NCI-H2029 treated with DMSO at 0.1 percent for 48 hours (cell line): Measurements from ENCODE around the gene TEFM.
"Not testable (repeated sequence)": the region's sequence is repeated elsewhere in the genome, so short reads cannot be mapped to it uniquely, and the experiment has no call there.

Experiments
- DNase-seq: peaks from one replicate; lab custom pipeline; 2025; lab: John Stamatoyannopoulos, UW

The TEFM gene

DNA sequence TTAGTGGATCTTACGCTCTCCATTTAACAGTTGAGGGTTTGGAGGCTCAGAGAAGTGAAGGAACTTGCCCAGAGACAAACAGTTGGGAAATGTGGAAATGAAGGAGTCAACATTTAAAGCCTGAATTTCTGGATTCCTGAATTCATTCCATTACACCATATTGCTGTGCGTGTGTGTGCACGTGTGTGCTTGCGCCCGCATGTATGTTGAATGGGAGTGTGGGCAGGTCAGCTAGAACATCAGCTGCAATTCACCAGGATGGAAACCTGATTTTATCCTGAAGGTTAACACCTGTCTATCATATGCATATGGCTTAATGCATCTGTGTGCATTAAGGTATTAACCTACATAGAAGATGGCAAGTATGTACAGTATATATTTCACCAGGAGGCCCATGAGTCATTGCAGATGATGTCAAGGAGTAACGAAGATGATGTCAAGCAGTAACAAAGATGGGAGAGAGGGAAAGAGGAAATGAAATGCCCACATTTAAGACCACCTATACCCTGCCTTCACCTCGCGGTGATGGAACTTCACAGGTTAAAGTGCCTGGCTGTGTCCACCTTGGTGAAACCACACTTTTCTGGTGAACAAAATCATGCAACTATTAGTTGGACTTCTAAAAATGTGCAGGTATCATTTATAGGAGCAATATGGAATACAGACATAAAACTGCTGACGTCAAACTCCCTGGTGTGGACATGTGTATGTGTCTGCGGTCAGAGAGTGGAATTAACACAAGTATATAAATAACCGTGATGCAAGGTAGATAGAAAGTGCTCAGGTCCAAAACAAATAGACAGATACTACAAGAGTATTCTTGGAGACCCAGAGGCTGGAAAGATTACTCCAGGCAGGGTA lies 14.9 kb upstream of the TEFM start:
- DNase-seq, result no peak

DNA sequence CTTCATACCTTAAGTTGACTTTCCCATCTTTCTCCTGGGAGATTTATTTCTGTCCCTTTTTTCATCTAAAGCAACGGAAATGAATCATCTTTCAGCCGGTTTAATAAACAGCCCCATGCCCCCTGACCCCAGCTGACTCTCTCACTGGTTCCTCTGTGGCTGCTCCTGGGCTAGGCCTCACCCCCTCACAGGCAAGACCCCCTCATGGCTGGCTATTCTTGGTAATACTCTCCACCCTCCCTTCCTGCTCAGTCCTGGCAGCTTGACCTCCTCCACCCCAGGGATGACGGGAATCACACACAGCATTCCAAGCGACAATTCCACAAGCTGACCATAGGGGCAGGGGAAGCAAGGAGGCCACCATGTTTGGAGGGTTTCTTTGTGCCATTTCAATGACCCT lies 14.2 kb upstream of the TEFM start:
- no peak for DNase-seq

DNA sequence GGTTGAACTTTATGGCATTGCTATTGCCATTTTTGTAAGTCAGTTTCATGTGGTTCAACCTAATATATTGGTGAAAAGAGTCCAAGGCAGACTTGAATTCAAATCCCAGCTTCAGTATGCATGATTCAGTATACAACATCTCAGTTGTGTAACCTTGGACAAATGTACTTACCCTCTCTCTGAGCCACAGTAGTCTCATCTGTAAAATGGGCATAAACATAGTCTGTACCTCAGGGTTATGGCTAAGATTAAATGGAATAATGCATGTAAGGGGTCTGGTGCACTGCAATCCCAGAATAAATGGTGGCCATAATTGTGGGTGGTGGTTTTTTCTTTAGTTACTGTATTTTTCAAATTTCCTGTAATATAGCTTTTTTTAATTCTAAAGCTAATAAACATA lies 11.0 kb upstream of the TEFM start:
- DNase-seq, result no peak

DNA sequence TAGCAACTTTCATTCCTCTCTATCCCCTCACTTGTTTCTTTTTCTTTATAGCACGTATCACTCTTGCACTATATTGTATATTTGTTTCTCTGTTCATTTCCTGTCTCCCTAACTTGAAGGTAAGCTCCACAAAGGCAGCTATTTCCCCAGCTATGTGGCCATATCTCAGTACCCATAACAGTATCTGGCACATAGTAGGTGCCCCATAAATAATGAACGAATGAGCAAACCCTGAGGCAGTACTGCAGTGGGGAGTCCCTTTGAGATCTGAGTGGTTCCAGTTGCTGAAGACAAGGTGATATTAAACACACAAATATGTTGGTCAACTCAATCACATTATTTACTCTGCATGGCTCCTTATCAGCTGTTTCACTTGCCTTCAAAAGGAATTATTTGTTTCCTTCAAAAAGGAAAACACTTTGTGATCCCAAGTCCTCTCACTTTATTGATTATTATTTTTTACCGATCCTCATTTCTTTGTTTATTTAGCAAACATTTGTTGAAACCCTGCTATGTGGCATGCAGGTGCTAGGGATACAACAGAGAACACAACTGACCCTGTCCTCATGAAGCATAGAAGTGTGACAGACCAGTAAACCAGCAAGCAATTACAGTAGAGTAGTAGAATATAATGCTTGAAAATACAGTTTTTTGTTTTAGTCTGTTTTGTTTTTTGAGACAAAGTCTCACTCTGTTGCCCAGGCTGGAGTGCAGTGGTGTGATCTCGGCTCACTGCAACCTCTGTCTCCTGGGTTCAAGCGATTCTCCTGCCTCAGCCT lies 10.0 kb upstream of the TEFM start:
- no peak for DNase-seq

DNA sequence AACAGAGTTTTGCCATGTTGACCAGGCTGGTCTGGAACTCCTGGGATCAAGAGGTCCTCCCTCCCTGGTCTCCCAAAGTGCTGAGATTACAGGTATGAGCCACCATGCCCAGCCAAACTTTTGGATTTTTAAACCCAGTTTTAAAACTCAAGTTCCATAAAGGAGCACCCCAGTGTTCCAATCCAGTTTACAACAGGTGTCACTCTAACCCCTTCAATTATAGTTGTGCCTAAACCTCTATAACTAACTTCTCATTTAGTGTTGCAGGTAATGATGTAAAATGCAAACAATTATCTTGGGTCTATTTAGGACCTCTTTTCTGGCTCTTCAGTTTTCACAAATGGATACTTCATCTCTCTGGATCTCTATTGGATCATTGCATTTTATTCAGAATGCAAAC lies 7.9 kb upstream of the TEFM start:
- no peak for DNase-seq

DNA sequence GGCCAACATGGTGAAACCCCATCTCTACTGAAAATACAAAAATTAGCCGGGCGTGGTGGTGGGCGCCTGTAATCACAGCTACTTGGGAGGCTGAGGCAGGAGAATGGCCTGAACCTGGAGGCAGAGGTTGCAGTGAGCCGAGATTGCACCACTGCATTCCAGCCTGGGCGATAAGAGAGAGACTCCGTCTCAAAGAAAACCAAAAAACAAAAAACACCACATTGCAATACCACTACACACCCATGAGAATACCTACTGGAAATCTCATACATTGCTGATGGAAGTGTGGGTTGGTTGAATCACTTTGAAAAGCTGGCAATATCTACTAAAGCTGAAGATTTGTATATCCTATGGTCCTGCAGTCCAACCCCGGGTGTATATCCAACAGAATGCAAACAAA lies 4.1 kb upstream of the TEFM start:
- not testable (repeated sequence) for DNase-seq

DNA sequence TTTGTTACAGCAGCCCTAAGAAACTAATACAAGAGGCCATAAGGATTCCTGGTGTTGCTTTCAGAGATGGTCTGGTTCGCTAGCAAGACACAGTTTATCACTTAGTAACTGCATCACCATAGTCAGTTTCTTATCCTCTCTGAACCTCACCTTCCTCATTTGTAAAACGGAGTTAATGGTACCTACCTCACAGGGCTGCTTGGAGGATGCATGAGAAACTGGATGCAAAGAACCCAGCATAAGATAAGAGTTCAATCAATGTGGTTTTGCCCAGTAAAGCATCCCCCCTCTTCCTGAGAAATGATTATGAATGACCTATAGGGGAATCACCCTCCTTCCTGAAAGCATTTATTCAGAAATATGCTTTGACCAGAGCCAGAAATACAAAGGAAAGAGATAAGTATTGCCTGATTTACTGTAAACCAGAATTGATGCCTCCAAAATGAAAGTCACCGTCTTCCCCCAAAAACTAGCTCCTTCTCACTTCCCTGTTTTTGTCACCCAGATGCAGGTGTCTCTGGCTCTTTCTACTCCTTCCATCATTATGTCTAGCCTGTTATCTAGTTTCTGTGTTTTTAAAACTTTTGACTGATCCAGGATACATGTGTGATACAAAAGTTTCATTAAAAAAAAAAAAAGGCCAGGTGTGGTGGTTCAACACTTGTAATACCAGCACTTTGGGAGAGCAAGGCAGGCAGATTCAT lies 2.8 kb upstream of the TEFM start:
- DNase-seq, result no peak

DNA sequence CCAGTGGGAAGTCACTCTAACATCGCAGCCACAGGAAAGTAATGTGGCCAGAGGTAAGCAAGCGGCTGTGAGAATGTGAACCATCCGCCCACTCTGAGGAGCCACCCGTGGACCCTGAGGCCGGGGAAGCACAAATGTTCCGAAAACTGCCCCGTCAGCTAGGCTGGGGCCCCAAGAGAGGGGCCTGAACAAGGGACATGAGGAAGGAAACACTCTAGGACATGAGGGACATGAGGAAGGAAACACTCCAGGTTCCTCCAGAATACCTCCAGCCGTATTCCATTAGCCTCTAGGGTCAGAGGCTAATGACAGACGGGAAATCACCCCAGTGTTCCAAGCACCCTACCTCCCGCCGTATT lies 317 bp downstream of the TEFM start:
- DNase-seq, result no peak

DNA sequence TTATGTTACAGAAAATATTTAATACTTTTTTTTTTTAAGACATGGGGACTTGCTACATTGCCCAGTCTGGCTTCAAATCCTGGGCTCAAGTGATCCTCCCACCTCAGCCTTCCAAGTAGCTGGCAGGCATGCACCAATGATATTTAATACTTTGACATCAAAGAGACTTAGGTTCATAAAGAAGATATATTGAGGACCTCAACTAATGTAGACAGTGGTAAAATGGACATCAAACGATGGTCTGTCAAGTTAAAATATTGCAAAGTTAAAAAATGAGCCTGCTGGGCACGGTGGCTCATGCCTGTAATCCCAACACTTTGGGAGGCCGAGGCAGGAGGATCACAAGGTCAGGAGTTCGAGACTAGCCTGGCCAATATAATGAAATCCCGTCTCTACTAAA lies 8.7 kb downstream of the TEFM start:
- DNase-seq, result no peak

DNA sequence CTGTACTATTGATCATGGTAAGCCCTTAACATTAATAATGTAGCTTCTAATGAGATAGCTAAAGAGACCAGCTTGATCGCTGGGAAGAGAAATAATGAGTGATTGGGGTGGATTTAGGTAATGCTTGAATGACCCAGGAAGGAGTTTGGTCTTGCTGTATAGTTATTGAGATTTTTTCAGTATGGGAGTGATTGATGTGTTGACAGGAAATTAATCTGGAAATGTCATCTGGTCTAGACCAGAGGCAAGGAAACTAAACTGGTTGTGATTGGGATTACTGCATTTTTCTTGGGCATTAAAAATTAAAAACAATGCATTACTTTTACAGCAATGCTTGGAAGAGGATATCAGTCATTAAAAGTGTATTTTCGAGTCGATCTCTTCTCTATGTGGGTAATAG lies 11.8 kb downstream of the TEFM start:
- no peak for DNase-seq

DNA sequence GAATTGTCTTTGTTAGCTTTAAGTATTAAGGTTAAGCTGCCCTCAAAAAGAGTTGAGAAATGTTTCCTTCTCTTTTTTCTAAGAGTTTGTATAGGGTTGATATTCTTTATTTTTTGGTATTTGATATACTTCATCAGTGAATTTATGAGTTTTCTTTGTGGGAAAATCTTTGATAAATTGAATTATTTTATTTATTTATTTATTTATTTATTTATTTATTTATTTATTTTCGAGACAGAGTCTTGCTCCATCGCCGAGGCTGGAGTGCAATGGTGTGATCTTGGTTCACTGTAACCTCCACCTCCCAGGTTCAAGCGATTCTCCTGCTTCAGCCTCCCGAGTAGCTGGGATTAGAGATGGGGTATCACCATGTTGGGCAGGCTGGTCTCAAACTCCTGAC lies 19.9 kb downstream of the TEFM start:
- DNase-seq, result no peak

DNA sequence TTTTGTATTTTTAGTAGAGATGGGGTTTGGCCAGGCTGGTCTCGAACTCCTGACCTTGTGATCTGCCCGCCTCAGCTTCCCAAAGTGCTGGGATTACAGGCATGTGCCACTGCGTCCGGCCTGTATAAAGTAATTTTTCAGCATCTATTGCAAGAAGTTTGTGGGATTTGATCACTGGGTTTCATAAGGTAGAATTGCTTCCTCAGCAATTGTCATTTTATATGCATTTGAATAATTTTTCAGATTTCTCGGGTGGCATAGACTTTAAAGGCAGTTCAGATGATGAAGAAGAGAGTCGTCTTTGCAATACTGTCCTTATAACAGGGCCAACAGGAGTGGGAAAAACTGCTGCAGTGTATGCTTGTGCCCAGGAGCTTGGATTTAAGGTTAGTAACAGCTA lies 37.0 kb downstream of the TEFM start:
- no peak for DNase-seq

DNA sequence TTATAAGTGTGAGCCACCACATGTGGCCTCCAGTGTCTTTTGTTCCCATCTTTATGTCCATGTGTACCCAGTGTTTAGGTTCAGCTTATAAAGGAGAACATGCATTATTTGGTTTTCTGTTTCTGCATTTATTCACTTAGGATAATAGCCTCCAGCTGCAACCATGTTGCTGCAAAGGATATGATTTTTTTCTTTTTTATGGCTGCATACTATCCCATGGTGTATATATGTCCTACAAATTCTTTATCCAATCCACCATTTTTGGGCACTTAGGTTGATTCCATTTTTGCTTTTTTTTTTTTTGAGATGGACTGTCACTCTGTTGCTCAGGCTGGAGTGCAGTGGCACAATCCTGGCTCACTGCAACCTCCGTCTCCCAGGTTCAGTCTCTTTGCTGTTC lies 41.4 kb downstream of the TEFM start:
- DNase-seq, result no peak

DNA sequence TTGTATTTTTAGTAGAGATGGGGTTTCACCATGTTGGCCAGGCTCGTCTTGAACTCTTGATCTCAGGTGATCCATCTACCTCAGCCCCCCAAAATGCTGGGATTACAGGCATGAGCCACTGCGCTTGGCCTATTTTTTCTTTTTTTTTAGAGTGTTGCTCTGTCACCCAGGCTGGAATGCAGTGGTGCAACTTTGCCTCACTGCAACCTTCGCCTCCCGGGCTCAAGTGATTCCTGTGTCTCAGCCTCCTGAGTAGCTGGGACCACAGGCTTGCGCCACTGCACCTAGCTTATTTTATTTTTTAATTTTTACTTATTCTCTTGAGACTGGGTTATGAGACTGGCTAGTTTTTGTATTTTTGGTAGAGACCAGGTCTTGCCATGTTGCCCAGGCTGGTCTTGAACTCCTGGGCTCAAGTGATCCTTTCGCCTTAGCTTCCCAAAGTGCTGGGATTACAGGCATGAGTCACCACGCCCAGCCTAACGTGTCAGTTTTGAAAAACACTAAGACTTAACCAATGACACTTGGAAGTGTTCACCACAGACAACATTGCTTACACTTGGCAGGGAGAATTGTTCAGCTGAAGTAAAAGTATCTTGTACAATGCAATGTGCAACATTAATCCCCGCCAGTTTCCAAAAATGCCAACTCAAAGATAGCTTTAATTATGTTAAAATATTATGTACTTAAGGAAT lies 47.3 kb downstream of the TEFM start:
- DNase-seq, result no peak

DNA sequence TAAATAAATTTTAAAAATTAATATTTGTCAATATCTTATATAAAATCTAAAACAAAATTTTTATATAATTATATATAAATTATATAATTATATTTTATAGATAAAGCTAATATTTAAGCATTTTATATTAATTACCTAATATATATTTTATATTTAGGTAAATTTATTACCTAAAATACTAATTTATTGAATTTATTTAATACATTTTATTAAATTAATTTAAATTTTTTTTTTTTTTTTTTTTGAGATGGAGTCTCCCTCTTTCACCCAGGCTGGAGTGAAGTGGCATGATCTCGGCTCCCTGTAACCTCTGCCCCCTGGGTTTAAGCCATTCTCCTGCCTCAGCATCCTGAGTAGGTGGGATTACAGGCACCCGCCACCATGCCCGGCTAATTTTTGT lies 51.9 kb downstream of the TEFM start:
- DNase-seq, result no peak
